GM12878 (cell line): ENCODE results near the gene COG7. TPM values are rescaled to one million over a fixed set of nuclear protein-coding genes. Genes with fewer than 3 reads are reported as not detected.
A peak's percentile ranks its signal among the peaks of the same experiment; 100 is the strongest.

Source experiments
- ATAC-seq: fragments of 200-7000 bp; cut with Tn5 transposase; 3 replicates; pipeline ENCODE4 v1.9.1; 2020; ENCODE audit warnings: mild to moderate bottlenecking, moderate library complexity
- BruUV-seq: library from RNA; stranded (reverse); fragments of 400-500 nt; replicated peaks from 2 replicates; lab custom pipeline; 2021; lab: Mats Ljungman, UMichigan
- CTCF ChIA-PET: fragments of 300-600 bp; sonication (Branson Sonifier 250); formaldehyde crosslinking; extraction: SDS; loops from one replicate; lab custom pipeline; 2021; ENCODE audit warnings: inconsistent platforms; lab: Yijun Ruan, JAX
- POLR2A ChIA-PET: fragments of 350-600 bp; formaldehyde crosslinking; extraction: SDS; loops from one replicate; lab custom pipeline; 2021; ENCODE audit warnings: inconsistent platforms; lab: Charles Lee
- RAD21 ChIA-PET: fragments of 300-600 bp; sonication (Branson Sonifier 250); formaldehyde crosslinking; loops from one replicate; lab custom pipeline; 2023; ENCODE audit warnings: antibody characterized with exemption; ENCODE audit not compliant: unreplicated experiment; lab: Charles Lee
- SMC1A ChIA-PET: fragments of 300-600 bp; sonication (Branson Sonifier 250); formaldehyde crosslinking; loops from one replicate; lab custom pipeline; 2023; ENCODE audit not compliant: unreplicated experiment, uncharacterized antibody; lab: Charles Lee
- DNase-seq: peaks from one replicate; pipeline ENCODE4 v3.0.0-alpha.2; 2011; ENCODE audit warnings: low read depth, low spot score
- FAIRE-seq: peaks from 3 replicates; lab custom pipeline; 2011; peaks lifted over from hg19 to GRCh38; lab: Jason Lieb, UNC
- H2AFZ ChIP-seq: 2 replicates; pipeline ENCODE4 v1.6.0; 2011; ENCODE audit warnings: low read depth, low read length, control low read depth; ENCODE audit not compliant: control insufficient read depth
- H3K27ac ChIP-seq: 2 replicates; pipeline ENCODE4 v1.5.1; 2011; ENCODE audit warnings: control low read depth; ENCODE audit not compliant: control insufficient read depth, insufficient read depth
- H3K27me3 ChIP-seq, 2 experiments: replicated peaks in 1 of 2; 2 replicates each; pipeline versions ENCODE4 v1.6.0 to v1.6.1; 2011; ENCODE audit warnings: low read length in 1 of 2; ENCODE audit not compliant: control insufficient read depth in 2 of 2, insufficient read depth in 2 of 2
- H3K36me3 ChIP-seq, 2 experiments: 2 replicates each; pipeline ENCODE4 v1.5.1; 2011; ENCODE audit warnings: low read length in 1 of 2; ENCODE audit not compliant: control insufficient read depth in 2 of 2, insufficient read depth in 2 of 2
- H3K4me1 ChIP-seq: 2 replicates; pipeline ENCODE4 v1.6.1; 2011; ENCODE audit warnings: mild to moderate bottlenecking, low read length, moderate library complexity, mixed read lengths; ENCODE audit not compliant: control insufficient read depth, insufficient read depth
- H3K4me2 ChIP-seq: 2 replicates; pipeline ENCODE4 v1.6.0; 2011; ENCODE audit warnings: control low read depth; ENCODE audit not compliant: control insufficient read depth, insufficient read depth
- H3K4me3 ChIP-seq: fragments of 200-600 bp; sonication (generic); 2 replicates; pipeline ENCODE4 v1.5.1; 2016
- H3K79me2 ChIP-seq: 2 replicates; pipeline ENCODE4 v1.6.0; 2011; ENCODE audit warnings: low read length; ENCODE audit not compliant: control insufficient read depth, insufficient read depth
- H3K9ac ChIP-seq: 2 replicates; pipeline ENCODE4 v1.8.0; 2011; ENCODE audit warnings: low read length, control low read depth, mixed read lengths; ENCODE audit not compliant: control insufficient read depth, insufficient read depth
- H3K9me3 ChIP-seq: replicated peaks from 3 replicates; pipeline ENCODE4 v1.5.1; 2011; ENCODE audit warnings: mild to moderate bottlenecking, low read length; ENCODE audit not compliant: control insufficient read depth, insufficient read depth
- H4K20me1 ChIP-seq: 2 replicates; pipeline ENCODE4 v1.6.0; 2011; ENCODE audit not compliant: control insufficient read depth, insufficient read depth
- CEBPB ChIP-seq, 2 experiments: fragments of 150-350 bp in 1 of 2; IDR thresholded peaks; 2 replicates each; pipeline ENCODE4 v1.6.1; 2012 to 2014; ENCODE audit warnings: low read depth in 2 of 2, low read length in 2 of 2, borderline replicate concordance in 1 of 2, inconsistent platforms in 1 of 2
- CTCF ChIP-seq, 3 experiments: IDR thresholded peaks in 2 of 3; conservative IDR thresholded peaks in 1 of 3; 2 replicates each; pipeline ENCODE4 v1.5.1; 2011; ENCODE audit warnings: low read depth in 3 of 3, low read length in 3 of 3, mild to moderate bottlenecking in 3 of 3, control low read depth in 2 of 3, moderate library complexity in 2 of 3, inconsistent platforms in 1 of 3, mixed read lengths in 1 of 3; ENCODE audit not compliant: control insufficient read depth in 2 of 3, insufficient read depth in 1 of 3; ENCODE audit errors: extremely low read depth in 1 of 3
- IKZF1 ChIP-seq: fragments of 450-650 bp; conservative IDR thresholded peaks from 2 replicates; pipeline ENCODE4 v1.6.1; 2017; ENCODE audit warnings: antibody characterized with exemption, mild to moderate bottlenecking
- ZNF622 ChIP-seq: fragments of 450-650 bp; IDR thresholded peaks from 2 replicates; pipeline ENCODE4 v1.6.1; 2017; ENCODE audit warnings: mild to moderate bottlenecking, inconsistent platforms
- WGBS: methylation state at CpG from one replicate; pipeline ENCODE4 v1.1.6; 2016; ENCODE audit warnings: low lambda C conversion rate; ENCODE audit not compliant: insufficient replicate concordance, insufficient coverage; ENCODE audit errors: missing lambda C conversion rate; 5-methylcytosine and 5-hydroxymethylcytosine counted together
- in situ Hi-C: fragments of 300-500 bp; cut with MboI; formaldehyde crosslinking; loops from 9 replicates; pipeline ENCODE4 v1.14.3; 2018; ENCODE audit warnings: mixed read lengths
- intact Hi-C: fragments of 100-400 bp; cut with micrococcal nuclease; formaldehyde crosslinking; loops from one replicate; pipeline ENCODE4 v1.14.2; 2022; ENCODE audit not compliant: unreplicated experiment
- polyA plus RNA-seq, 11 experiments: library from polyadenylated mRNA; depleted of rRNA in 4 of 11; unstranded in 6 of 11; stranded (reverse) in 5 of 11; fragments of >200 nt; fragmentation: Nextera tagmentation in 4 of 11; fragmentation: Illumina TruSeq in 1 of 11; extraction: Ambion mirVana in 4 of 11; extraction: Trizol in 1 of 11; gene quantifications; 1 replicate in 1 of 11; 2 replicates in 10 of 11; pipeline versions ENCODE4 v1.2.1 to v1.2.3, GENCODE V29; 2011 to 2016; ENCODE audit warnings: inconsistent platforms in 2 of 11, missing spikeins in 2 of 11, low read depth in 1 of 11
- total RNA-seq, 4 experiments: library from RNA; depleted of rRNA in 3 of 4; stranded (reverse); fragments of >200 nt in 3 of 4; fragmentation: Illumina TruSeq in 1 of 4; extraction: Trizol in 1 of 4; gene quantifications; 2 replicates each; pipeline versions ENCODE4 v1.2.1 to v1.2.3, GENCODE V29; 2013 to 2021
- TF ChIP-seq, protein P1 (sequence below): fragments of 450-650 bp; IDR thresholded peaks from 2 replicates; pipeline ENCODE4 v1.6.1; 2016; ENCODE audit warnings: mild to moderate bottlenecking

Gene COG7
- total and polyA plus RNA-seq, 10 of the 15 experiments (the other 5 are each of a cell fraction or from before 2014, with no cell fraction given): 2.9 to 24.0 (median 10.0) TPM

GRCh38 chr16:23373436-23374219 lies 79.4 kb downstream of the COG7 start:
- TF ChIP-seq IKZF1 (0 out of 2 replicates have a peak, but pooled peaks have one; percentile 23), ZNF622 (no peak)
- Histone ChIP-seq H3K4me3 (no peak overlapping the region), H3K4me1 (no peaks in the 10 kb centered on the region), H2AFZ (no peak overlapping the region), H3K79me2 (no peaks in the 10 kb centered on the region), H3K27me3 (no peaks in the 10 kb centered on the region), H3K36me3 (no peaks in the 10 kb centered on the region), H3K4me2 (no peak overlapping the region), H4K20me1 (no peaks in the 10 kb centered on the region), H3K9me3 (no peaks in the 10 kb centered on the region), H3K27ac (no peak overlapping the region), H3K9ac (no peak overlapping the region)
- ATAC-seq: peak; percentile 52
- POLR2A ChIA-PET: interaction anchor here (1.3 kb wide), 1 partner anchor 49 kb away, joined by 3 read pairs; no protein-coding TSS in a partner anchor
- DNase-seq: no peak
- no TSS peak for BruUV-seq
- FAIRE-seq: no peak
- SMC1A ChIA-PET: interaction anchor here (1.7 kb wide), 1 partner anchor 9 kb away, joined by 7 read pairs; no protein-coding TSS in a partner anchor
- 54% methylated on average over 13 of the region's 13 CpGs for WGBS
- in situ Hi-C loops (no loop called here), intact Hi-C loops (no loop called here)
- RAD21 ChIA-PET: interaction anchor here (1.4 kb wide), 1 partner anchor 61 kb away, joined by 3 read pairs; no protein-coding TSS in a partner anchor
- CTCF ChIA-PET: interaction anchor here (2.5 kb wide), 1 partner anchor 60 kb away, joined by 8 read pairs; no protein-coding TSS in a partner anchor

GRCh38 chr16:23371368-23371767 lies 81.6 kb downstream of the COG7 start:
- no peaks in the 10 kb centered on the region for H3K4me1 ChIP-seq
- ChIA-PET RAD21 (no interaction called here), SMC1A (no interaction called here), CTCF (interaction anchor here (2.5 kb wide), 1 partner anchor 64 kb away, joined by 8 read pairs; no protein-coding TSS in a partner anchor), POLR2A (no interaction called here)
- H3K9ac ChIP-seq: no peak overlapping the region
- no peak overlapping the region for H3K27ac ChIP-seq
- H2AFZ ChIP-seq: no peak overlapping the region
- in situ Hi-C loops (no loop called here), intact Hi-C loops (no loop called here)
- TF ChIP-seq, protein P1, sequence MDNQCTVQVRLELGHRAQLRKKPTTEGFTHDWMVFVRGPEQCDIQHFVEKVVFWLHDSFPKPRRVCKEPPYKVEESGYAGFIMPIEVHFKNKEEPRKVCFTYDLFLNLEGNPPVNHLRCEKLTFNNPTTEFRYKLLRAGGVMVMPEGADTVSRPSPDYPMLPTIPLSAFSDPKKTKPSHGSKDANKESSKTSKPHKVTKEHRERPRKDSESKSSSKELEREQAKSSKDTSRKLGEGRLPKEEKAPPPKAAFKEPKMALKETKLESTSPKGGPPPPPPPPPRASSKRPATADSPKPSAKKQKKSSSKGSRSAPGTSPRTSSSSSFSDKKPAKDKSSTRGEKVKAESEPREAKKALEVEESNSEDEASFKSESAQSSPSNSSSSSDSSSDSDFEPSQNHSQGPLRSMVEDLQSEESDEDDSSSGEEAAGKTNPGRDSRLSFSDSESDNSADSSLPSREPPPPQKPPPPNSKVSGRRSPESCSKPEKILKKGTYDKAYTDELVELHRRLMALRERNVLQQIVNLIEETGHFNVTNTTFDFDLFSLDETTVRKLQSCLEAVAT: no peak
- TF ChIP-seq CEBPB (IDR thresholded peaks at IDR 0.05; ENCODE audit: borderline replicate concordance in 1 of 2, low read depth in 2 of 2, low read length in 2 of 2): no peak
- TF ChIP-seq CTCF (IDR thresholded peaks at IDR 0.05 in 2 of 3, conservative IDR thresholded peaks at IDR 0.05 in 1 of 3; ENCODE audit: control insufficient read depth in 2 of 3, extremely low read depth in 1 of 3, insufficient read depth in 1 of 3, low read depth in 3 of 3, low read length in 3 of 3): peak in 2 of 3 experiments; percentile 24 to 26; a peak in 2 of 6 replicates
- H3K4me3 ChIP-seq: no peak overlapping the region
- BruUV-seq: no TSS peak
- DNase-seq (no peak), FAIRE-seq (no peak), ATAC-seq (no peak)
- no peaks in the 10 kb centered on the region for H3K36me3 ChIP-seq
- H4K20me1 ChIP-seq: no peaks in the 10 kb centered on the region
- H3K4me2 ChIP-seq: no peak overlapping the region
- no peaks in the 10 kb centered on the region; the same call in 2 of the 3 replicates for H3K9me3 ChIP-seq
- WGBS: 70% methylated on average over 9 of the region's 9 CpGs
- H3K27me3 ChIP-seq: no peaks in the 10 kb centered on the region
- no peaks in the 10 kb centered on the region for H3K79me2 ChIP-seq
